ENCODE results near the gene SPATA3. TPM values are rescaled to one million over a fixed set of nuclear protein-coding genes. Genes with fewer than 3 reads are reported as not detected.

SPATA3 gene
- total RNA-seq, 4 donors from 2014 or later = not detected

GRCh38 chr2:231009236-231009919, 13.5 kb downstream of the SPATA3 start:
- no peak overlapping the region for H3K4me3 ChIP-seq
- peaks cover 0 to 39% (median 4%) of the 10 kb centered on the region in 3 donors for H3K4me1 ChIP-seq
- intact Hi-C loops (cut with DNase I) = no loop called here
- no peak overlapping the region for H3K27ac ChIP-seq
- no peaks in the 10 kb centered on the region for H3K36me3 ChIP-seq
- no peaks in the 10 kb centered on the region for H3K9me3 ChIP-seq
- 67 to 77% methylated on average over 8 to 9 of the region's 14 CpGs for WGBS, 2 donors
- TF ChIP-seq POLR2A (IDR thresholded peaks at IDR 0.05) (no peak), CTCF (IDR thresholded peaks at IDR 0.05) (no peak)
- DNase-seq = no peak
- peaks cover 0 to 57% (median 0%) of the 10 kb centered on the region in 4 donors for H3K27me3 ChIP-seq

GRCh38 chr2:231010201-231010730, 14.3 kb downstream of the SPATA3 start:
- H3K27me3 ChIP-seq = peaks cover 0 to 63% (median 0%) of the 10 kb centered on the region in 4 donors
- DNase-seq = no peak
- no peak overlapping the region for H3K4me3 ChIP-seq
- H3K4me1 ChIP-seq = peaks cover 0 to 39% (median 4%) of the 10 kb centered on the region in 3 donors
- intact Hi-C loops (cut with DNase I) = no loop called here
- H3K27ac ChIP-seq = no peak overlapping the region
- TF ChIP-seq POLR2A (IDR thresholded peaks at IDR 0.05) = no peak
- no peak for TF ChIP-seq CTCF (IDR thresholded peaks at IDR 0.05)
- WGBS, 2 donors = 51 to 69% methylated on average over 2 of the region's 2 CpGs
- no peaks in the 10 kb centered on the region for H3K9me3 ChIP-seq
- H3K36me3 ChIP-seq = no peaks in the 10 kb centered on the region

- Histone ChIP-seq H3K36me3 (no peaks in the 10 kb centered on the region), H3K4me3 (no peak overlapping the region), H3K27ac (no peak overlapping the region), H3K4me1 (peaks cover 0 to 38% (median 4%) of the 10 kb centered on the region in 3 donors), H3K27me3 (peaks cover 0 to 74% (median 0%) of the 10 kb centered on the region in 4 donors), H3K9me3 (no peaks in the 10 kb centered on the region)
- WGBS, 2 donors = 0% methylated on average over 1 of the region's 2 CpGs; no CpG with 5 or more reads in 1 of the 2 donors
- intact Hi-C loops (cut with DNase I) = no loop called here
- DNase-seq = no peak
- TF ChIP-seq CTCF (IDR thresholded peaks at IDR 0.05) = no peak
- no peak for TF ChIP-seq POLR2A (IDR thresholded peaks at IDR 0.05)
These were observed 15.6 kb downstream of the SPATA3 start for GRCh38 chr2:231011526-231011925.

- H3K9me3 ChIP-seq = no peaks in the 10 kb centered on the region
- no peak overlapping the region for H3K4me3 ChIP-seq
- intact Hi-C loops (cut with DNase I) = no loop called here
- no peak for DNase-seq
- no peak for TF ChIP-seq POLR2A (IDR thresholded peaks at IDR 0.05)
- no peak for TF ChIP-seq CTCF (IDR thresholded peaks at IDR 0.05)
- WGBS, 2 donors = 41 to 64% methylated on average over 3 of the region's 3 CpGs
- peaks cover 0 to 84% (median 0%) of the 10 kb centered on the region in 4 donors for H3K27me3 ChIP-seq
- no peaks in the 10 kb centered on the region for H3K36me3 ChIP-seq
- H3K4me1 ChIP-seq = peaks cover 0 to 29% (median 0%) of the 10 kb centered on the region in 3 donors
- no peak overlapping the region for H3K27ac ChIP-seq
These were observed 16.5 kb downstream of the SPATA3 start for GRCh38 chr2:231012463-231012862.

- H3K36me3 ChIP-seq = no peaks in the 10 kb centered on the region
- intact Hi-C loops (cut with DNase I) = no loop called here
- TF ChIP-seq POLR2A (IDR thresholded peaks at IDR 0.05) (no peak), CTCF (IDR thresholded peaks at IDR 0.05) (no peak)
- H3K4me1 ChIP-seq = peaks cover 0 to 19% (median 0%) of the 10 kb centered on the region in 3 donors
- DNase-seq = no peak
- no peak overlapping the region for H3K4me3 ChIP-seq
- no peaks in the 10 kb centered on the region for H3K9me3 ChIP-seq
- peaks cover 0 to 76% (median 0%) of the 10 kb centered on the region in 4 donors for H3K27me3 ChIP-seq
- 18% methylated on average over 3 of the region's 3 CpGs for WGBS, 2 donors
- H3K27ac ChIP-seq = no peak overlapping the region
These were observed 17.9 kb downstream of the SPATA3 start for GRCh38 chr2:231013820-231014219.
